AG09319 (cell line): ENCODE measurements around the gene PNKD.

Experiments
- DNase-seq: peaks from one replicate; pipeline ENCODE4 v3.0.0-alpha.2; 2010; ENCODE audit warnings: low read depth; ENCODE audit errors: extremely low read depth
- CTCF ChIP-seq: IDR thresholded peaks from 2 replicates; pipeline ENCODE4 v1.5.1; 2011; ENCODE audit warnings: low read depth, mild to moderate bottlenecking, inconsistent platforms, low read length, moderate library complexity

Gene PNKD

GRCh38 chr2:218315397-218315796 is 45.1 kb downstream of the PNKD start:
- no peak for TF ChIP-seq CTCF
- DNase-seq, result no peak

DNA sequence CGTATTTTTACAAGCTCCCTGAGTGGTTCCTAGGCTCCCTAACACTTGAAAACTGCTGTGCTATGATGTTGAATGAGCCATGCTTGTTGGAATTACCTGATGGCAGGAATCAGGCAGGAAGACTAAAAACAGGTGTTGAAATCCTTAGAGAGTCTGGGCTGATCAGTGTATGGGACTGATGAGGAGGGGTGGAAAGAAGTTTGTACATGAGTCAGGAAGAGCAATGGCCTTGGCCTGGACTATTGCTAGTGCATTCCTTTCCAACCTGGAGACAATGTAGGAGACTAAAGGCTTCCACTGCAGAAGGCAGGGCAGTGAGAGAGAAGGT is 46.9 kb downstream of the PNKD start:
- no peak for DNase-seq
- no peak for TF ChIP-seq CTCF

DNA sequence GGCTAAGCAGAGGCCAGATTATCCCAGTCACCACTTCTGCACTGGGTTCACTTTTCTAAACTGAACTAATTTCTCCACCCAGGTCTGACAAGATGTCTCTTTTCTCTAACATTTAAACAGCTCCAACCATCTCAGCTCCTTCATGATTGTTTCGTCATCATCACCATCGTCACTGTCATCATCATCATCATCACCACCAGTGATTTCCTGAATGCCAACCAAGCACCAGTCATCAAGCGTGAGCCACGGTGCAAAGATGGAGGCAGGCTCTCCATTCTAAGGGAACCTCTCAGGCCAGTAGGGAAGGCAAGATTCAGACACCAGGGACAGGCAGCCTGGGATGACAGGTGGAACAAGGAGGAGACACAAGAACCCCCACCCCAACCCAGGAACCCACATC is 47.5 kb downstream of the PNKD start:
- TF ChIP-seq CTCF, result no peak
- no peak for DNase-seq

GRCh38 chr2:218318241-218318640 is 47.9 kb downstream of the PNKD start:
- TF ChIP-seq CTCF, result no peak
- no peak for DNase-seq

DNA sequence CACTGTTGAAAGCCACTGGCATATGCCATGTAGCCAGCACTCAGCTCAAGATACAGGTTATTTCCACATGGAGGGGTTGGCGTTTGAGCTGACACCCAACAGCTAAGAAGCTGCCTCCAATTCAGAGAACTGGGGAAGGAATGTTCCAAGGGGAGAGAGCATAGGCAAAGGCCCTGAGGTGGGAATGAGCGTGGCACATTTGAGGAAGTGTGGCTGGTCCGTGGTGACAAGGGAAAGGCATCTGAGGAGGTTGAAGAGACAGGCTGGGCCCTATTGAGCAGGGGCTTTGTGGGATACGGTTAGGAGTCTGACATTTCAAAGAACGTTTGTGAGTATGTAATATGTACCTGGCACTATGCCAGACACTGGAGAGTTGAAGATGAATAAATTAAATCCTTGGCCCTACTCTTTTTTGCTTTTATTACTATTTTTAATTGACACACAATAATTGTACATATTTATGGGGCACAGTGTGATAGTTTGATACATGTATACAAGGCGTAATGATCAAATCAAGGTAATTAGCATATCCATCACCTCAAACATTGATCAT is 49.6 kb downstream of the PNKD start:
- DNase-seq, result no peak
- no peak for TF ChIP-seq CTCF

GRCh38 chr2:218320704-218321336 is 50.5 kb downstream of the PNKD start:
- no peak for TF ChIP-seq CTCF
- no peak for DNase-seq

GRCh38 chr2:218322768-218323525 is 52.6 kb downstream of the PNKD start:
- no peak for TF ChIP-seq CTCF
- DNase-seq, result no peak
